GM19193 (cell line): ENCODE data around the gene MEIOSIN.
A peak's percentile ranks its signal among the peaks of the same experiment; 100 is the strongest.

Experiments used
- POLR2A ChIP-seq: IDR thresholded peaks from 4 replicates; pipeline ENCODE4 v1.6.1; 2011; ENCODE audit not compliant: insufficient read depth, insufficient read length; ENCODE audit errors: extremely low read depth

The MEIOSIN gene

DNA sequence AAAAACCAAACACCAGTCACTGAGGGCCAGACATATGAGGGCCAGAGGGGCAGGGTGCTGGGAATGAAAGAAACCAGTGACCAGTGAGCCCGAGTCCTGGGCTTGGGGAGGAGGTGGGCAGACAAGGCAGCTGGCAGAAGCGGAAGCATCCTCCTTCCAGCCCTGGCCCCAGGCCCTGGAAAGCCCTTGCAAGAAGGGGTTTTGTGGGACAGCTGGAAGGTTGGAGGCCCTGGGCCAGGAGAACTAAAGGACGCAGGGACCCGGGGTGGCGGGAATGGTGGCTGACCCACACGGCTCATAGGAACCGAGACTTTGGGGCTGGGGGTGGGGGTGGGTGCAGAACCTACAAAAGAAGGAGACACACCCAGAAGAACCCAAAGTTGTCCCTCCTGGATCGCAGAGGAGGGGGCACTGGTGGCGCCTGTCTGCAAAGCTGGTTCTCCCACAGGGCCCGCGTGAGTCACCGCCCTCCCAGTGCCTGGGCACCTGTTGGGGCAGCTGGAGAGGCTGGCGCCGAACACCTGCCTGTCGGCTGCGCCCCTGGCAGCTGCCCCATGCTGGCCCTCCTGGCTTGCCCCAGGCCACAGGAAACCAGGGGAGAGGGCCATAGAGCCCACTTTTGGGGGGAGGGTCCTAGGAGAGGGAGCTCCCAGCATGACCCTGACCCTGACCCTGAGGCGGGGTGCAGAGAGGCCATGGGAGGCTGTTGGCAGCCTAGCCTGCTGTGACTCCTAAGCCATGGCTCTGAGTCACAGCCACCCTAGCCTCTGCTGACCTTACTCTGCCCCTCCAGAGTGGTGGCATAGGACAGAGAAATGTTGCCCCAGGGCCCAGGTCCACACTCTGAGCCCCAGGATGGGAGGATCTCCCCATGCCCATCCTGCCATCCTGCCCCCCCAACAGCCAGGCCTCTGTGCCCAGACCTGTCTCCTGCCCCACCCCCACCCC lies 48.2 kb downstream of the MEIOSIN start:
- no peak for TF ChIP-seq POLR2A

DNA sequence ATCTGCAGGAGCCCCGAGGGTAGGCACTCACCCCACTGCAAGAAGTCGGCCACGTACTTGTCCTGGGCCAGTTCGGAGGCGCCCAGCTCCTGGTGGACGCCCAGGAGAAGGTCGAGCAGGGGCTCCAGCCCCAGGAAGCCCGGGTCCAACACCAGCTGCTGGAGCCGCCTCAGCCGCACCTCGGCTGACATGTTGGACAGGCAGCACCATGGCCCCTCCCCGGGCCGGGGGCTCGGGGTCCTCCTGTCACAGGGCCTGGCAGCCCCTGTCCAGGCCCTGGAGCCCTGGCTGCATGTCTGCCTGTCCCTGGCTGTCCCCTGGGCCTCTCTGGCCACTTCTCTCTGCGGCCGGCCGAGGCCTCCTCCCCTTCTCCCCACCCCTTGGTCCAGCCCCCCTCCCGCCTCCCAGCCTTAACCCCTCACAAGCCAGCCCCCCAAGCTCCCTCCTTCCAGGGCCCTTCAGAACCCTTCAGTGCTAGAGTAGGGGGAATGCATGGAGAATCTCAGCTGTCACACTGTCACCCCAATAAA lies 49.0 kb downstream of the MEIOSIN start, which contains the start of gene DMPK:
TSS of gene DMPK (minus strand) at position 329 of the 530 bp plus-strand sequence. CDS start at position 191, 138 bp downstream.
- TF ChIP-seq POLR2A: no peak

DNA sequence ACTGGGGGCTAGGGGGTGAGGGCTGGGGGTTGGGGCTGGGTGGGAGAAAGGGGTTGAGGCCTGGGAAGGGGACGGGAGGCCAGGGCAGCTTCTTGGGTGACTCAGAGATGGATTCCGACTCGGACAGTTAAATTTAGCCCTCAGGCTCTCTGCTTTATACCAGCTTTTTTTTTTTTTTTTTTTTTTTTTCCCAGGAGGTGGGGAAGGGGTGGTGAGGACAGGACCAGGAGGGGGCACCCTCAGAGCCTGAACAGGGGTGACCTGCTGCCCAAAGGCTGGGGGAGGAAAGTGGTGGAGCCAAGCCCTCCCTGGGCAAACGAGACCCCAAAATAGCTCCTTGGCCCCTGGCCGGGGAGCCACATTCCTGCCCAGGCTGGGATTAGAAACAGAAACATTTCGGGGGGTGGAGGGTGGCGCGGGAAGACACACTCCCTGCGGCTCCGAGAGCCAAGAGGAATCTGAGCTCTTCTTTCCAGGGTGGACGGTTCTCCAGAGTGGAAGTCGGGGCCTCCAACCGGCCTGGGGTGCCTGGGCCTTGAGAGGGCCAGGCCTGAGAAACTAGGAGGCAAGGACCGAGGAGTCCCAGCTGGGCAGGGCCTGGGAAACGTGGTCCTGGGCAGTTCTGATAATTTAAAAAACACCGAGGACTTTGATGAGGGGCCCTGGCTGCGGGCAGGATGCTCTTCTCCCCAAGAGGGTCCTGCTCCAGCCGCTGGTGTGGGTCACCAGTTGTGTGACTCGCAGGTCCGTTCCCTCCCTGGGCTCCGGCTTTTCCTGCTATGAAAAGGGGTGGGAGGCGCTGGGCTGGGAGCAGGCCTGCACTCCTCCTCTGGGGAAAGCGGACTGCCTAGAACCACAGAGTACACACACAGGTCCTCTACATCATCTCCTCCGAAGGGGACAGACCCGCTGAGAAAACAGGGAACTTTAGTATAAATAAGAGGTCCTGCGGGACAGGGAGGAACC lies 49.9 kb downstream of the MEIOSIN start:
- TF ChIP-seq POLR2A: no peak

DNA sequence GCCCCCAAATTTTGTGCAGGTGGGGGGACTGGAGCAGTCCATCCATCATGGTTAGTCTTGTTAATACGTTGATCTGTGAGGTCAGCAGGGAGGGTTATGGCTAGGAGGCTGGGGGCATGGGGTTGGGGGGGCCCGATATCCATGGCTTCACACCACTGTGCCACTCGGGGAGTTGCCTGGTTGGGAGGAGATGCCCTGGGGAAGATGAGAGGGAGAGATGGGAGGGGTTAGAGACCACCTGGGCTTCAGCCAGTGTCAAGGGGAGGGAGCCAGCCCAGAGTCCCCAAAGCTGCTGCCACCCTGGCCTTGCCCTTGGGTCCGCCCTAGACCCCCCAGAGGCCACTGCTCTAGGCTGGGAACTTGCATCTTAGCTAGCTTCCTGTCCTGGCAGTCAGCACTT lies 50.9 kb downstream of the MEIOSIN start:
- TF ChIP-seq POLR2A: no peak

DNA sequence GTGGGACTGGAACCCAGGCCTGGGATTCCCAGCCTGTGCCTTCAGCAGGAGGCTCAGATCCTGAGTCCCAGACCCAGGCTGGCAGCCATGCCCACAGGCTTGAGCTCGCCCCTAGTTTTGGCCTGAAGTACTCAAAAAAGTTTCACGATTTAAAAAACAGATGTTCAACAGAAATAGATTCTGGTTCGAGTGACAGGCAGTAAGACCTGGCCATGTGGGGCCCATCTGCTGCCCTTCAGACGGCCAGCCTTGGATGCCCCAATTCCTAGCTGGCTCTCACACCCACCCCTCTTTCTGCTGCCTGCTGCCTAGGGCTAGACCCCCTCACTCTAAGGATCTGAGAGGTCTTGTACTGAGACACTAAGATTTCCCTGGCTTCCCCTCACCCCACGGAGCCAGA lies 51.9 kb downstream of the MEIOSIN start:
- TF ChIP-seq POLR2A: no peak

DNA sequence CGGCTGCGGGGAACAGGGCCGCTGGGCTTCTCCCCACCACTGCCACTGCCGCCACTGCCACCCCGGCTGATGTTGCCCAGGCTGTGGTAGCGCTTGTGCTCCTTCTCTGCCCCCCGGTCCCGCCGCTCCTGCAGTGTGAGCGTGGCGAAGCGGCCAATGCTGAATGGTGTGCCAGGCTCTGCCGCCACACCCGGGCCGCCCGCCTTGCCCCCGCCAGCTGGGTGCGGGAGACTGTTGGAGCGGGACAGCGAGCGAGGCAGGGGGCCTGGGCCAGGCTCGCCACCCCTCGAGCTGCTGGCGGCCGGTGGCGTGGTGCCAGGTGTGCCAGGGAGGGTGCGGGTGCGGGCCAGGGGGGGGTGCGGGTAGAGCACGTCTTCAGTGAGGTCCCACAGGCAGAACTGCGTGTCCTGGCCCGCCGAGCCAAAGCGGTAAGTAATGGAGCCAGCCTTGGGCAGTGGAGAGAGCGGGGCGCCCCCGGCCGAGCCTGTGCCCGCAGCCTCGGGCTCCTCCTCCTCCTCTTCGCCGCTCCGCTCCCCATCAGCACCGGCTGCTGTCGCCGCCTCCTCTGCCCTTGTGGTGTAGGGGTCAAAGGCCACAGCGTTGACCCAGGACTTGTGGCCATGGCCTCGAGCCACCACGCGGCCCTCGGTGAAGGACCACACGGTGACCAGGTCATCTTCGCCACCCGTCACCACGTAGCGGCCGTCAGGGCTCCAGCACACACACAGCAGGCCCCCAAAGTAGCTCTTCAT lies 52.7 kb downstream of the MEIOSIN start:
- TF ChIP-seq POLR2A: no peak

DNA sequence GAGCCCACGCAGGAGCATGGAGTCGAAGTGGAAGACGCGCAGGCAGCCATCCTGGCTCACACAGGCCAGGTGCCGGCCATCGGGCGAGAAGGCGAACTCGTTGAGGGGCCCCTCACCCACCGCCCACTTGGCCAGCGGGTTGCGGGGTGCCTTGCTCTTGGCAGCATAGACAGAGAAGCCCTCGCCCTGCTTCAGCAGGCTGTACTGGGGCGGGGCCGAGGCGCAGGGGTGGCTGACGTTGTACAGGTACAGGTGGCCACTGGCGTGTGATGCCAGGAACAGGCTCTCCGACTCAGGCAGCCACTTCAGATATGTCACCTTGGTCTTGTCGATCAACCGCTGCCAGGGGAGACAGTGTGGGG lies 53.3 kb downstream of the MEIOSIN start:
- no peak for TF ChIP-seq POLR2A

DNA sequence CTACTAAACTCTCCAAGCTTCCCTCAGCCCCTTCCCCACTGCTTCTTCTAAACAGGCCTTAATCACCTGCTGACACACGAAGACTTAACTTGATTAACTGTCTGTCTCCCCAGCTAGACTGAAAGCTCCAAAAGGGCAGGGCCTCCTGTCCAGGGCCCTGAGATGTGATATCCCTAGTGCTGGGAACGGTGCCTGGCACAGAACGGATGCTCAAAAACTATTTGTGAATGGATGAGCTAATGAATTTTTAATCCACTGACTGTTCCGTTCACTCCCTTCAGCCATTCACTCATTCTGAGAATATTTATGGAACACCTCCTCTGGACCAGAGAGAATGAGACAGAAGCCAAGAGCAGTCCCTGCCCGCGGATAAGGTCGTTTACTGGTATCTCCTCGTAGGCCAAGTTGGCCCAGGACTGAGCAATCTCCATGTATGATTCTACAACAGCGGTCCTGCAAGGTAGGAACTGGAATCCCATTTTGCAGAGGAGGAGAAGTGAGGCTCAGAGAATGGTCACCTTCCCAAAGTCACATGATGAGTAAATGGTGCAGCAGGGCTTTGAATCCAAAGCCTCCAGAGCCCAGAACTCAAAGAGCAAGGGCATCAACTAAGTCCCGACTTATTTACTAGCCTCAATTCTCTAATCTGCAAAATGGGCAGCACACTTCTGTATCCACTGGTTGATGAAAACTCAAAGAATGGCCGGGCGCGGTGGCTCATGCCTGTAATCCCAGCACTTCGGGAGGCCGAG lies 56.0 kb downstream of the MEIOSIN start:
- no peak for TF ChIP-seq POLR2A

DNA sequence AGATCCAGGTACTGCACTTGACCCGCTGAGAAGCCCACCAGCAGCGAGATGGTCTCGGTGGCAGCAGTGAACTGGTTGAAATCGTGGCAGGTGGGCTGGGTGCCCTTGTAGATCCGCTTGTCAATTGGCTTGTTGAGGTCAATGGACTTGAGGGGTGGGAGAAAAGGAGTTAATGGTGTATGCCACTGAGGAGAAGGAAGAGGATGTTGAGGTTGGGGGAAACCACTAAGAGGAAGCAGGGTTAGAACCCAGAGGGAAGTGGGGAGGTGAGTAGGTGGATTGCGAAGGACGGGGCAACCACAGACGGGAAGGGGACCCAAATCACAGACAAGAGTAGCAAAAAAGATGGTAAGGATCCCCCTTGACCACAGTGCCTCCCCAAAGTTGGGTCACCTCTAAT lies 57.7 kb downstream of the MEIOSIN start:
- TF ChIP-seq POLR2A: no peak

DNA sequence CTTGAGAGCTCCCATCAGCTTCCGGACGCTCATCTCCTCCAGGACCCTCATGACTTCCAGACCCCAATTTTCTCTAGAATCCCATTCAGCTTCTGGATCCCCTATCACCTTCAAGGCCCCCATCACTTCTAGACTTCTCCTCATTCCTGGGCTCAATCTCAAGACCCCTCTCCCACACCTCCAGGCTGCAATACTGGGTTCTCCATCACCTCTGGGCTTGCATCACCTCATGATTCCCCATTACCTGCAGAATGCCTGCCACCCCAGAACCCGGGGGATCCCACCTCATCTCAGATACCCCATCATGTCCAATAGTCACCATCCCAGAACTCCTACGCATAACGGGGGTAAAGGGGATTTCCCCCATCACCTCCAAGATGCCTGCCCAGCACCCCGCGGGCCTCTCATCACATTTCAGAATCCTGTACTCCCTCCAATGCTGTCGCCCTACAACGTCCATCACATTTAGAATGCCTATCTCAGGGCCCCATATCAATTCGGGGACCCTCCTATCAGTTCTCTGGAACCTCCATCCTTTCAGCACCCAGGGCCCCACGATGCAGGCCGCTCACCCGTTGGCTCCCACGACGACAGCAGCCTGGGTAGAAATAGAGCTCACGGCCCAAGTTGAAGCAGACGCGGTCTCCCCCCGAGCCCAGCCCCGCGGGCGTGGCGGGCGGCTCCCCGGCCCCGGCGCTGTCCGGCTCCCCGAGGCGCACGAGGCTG lies 58.7 kb downstream of the MEIOSIN start:
- no peak for TF ChIP-seq POLR2A

DNA sequence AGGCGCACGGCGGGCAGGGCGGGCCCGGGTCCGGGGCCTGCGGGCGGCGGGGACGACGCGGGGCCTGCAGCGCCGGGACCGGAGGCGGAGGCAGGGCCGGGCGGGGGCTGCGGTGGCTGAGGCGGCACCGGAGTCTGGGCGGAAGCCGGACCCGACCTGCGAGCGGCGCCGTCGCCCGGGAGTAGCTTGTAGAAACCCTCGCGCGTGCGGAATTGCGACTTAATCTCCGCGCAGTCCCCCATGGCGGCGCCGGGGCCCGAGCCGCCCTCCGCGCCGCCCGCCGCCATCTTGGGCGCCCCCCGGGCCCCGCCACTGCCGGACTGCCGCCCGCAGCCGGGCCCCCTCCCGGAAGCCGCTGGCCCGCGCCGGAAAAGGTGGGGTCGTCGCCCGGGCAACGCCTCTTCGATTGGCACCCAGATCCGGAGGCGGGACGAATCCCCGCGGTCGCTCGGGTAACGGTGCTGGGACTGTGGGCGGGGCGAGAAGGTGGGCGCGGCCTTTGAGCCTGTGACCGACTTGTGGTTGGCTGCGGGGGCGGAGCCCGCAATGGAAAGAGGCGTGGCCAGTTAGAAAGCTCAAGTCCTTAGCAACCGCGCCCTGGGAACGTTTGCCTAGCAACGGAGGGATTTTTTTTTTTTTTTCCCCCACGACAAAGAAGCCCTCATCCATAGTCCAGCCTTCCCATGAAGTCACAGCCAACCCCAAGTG lies 59.4 kb downstream of the MEIOSIN start, which contains the start of gene DMWD:
TSS of gene DMWD (minus strand) at position 376 of the 708 bp plus-strand sequence. CDS start at position 287, 89 bp downstream.
- TF ChIP-seq POLR2A: peak; percentile 82

DNA sequence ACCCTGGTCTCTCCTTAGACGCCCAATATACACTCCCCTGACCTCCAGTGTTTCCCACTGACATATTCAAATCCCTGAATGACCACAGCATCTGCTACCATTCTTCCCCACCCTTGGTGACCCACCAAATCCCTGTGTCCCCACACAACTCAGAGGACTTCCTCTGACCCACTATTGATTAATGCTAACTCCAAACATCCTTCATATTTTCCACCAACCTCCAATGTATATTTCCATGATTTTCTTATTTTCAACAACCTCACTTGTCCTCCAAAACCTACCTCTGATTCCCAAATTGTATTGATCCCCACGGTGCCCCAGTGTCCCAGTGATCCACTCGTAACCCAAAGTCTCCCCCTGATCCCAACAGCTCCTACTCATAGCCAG lies 59.9 kb downstream of the MEIOSIN start:
- no peak for TF ChIP-seq POLR2A
